HG03097 (cell line): Measurements from ENCODE around the gene DRAXIN.

Experiments used
- ATAC-seq: cut with Tn5 transposase; IDR thresholded peaks from one replicate; pipeline ENCODE4 v1.9.1; 2021; ENCODE audit not compliant: unreplicated experiment, low FRiP score

The DRAXIN gene

DNA sequence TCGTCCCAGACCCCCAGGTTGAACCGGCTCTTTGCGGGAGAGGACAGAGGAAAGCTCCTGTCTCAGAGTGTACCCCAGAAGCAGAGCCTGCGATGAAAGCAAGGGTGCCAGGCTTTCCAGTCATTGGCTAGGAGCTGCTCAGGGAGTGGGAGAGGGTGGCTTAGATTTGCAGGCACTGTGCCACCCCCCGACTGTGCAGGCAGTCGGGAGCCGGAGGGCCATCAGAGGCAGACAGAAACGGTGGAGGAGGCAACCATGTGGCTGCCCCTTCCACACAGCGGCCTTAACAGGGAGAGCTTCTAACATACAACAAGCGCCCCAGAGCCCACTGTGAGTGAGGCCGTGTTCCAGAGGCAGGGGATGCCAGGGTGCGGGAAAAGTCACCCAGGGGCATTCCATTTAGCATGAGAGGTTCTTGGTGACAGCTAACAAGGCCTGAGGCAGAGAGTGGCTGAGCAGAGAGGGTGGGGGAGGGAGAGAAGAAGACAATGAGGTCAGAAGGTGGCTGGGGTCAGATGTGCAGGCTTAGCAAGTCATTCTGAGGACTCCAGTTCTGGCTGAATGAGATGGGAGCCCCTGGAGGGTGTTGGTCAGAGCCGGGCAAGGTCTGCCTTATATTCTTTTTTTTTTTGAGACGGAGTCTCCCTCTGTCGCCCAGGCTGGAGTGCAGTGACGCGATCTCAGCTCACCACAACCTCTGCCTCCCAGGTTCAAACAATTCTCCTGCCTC is 61.0 kb downstream of the DRAXIN start:
- no peak for ATAC-seq

- ATAC-seq: no peak
Measured at GRCh38 chr1:11753555-11754208, 62.2 kb downstream of the DRAXIN start.

DNA sequence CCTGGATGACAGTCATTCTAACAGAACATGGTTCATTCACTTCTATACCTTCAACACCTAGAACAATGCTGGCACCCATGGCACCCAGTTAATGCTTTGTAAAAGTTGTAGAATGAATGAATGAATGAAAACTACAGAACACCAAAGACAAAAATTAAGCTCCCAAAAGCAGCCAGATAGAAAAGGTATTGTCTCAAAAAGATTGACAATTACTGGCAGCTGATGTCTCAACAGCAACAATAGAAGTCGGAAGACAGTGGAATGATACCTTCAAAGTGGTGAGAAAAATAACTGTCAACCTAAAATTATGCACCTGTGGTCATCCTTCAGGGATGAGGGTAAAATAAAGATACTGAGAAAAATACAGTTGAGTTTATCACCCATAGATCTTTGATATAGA is 65.5 kb downstream of the DRAXIN start:
- no peak for ATAC-seq

DNA sequence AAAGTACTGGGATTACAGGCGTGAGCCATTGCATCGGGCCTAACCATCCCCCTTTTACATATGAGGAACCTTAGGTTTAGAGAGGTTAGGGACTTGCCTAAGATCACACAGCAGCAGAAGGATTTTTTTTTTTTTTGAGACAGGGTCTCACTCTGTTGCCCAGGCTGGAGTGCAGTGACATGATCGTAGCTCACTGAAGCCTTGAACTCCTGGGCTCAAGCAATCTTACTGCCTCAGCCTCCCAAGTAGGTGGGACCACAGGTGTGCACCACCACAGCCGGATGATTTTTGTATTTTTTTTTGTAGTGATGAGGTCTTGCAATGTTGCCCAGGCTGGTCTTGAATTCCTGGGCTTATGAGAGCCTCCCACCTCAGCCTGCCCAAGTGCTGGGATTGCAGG is 68.3 kb downstream of the DRAXIN start:
- no peak for ATAC-seq

DNA sequence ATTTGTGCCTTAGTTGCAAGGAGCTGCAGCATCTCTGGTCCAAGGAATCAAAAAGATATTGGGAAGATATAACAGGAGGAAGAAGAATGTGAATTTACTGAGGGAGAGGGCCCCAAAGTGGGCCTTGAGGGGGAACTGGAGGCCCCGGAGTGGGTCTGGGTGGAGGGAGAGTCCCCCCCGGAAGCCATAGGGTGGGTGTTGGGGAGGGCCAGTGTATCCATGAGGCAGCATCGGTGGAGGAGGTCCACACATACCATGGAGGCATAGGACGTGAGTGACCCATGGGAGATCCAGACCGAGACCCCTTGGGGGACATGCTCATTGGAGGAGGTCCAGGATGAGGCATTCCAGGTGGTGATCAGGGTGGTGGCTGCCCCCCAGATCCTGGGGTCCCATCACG is 69.8 kb downstream of the DRAXIN start:
- no peak for ATAC-seq

GRCh38 chr1:11761988-11762406 is 70.5 kb downstream of the DRAXIN start, which contains the start of gene C1orf167:
TSS of gene C1orf167 (plus strand) at chr1:11762193. CDS start at chr1:11764401, 2,208 bp downstream.
- ATAC-seq: no peak

GRCh38 chr1:11764115-11764514 is 72.6 kb downstream of the DRAXIN start:
- ATAC-seq: no peak

DNA sequence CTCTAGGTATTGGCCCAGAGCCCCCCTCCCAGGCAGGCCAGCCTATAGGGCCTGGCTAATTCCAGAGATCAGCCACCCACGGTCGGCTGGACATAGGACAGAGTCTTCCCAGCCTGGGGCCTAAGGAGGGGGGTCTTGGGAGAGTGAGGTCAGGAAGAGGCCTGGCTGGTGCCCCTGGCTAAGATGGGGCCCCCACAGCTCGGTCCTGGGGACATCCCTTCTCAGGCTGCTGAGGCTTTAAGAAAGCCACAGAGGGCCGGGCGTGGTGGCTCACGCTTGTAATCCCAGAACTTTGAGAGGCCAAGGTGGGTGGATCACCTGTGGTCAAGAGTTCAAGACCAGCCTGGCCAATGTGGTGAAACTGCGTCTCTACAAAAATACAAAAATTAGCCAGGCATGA is 73.0 kb downstream of the DRAXIN start:
- ATAC-seq: no peak

DNA sequence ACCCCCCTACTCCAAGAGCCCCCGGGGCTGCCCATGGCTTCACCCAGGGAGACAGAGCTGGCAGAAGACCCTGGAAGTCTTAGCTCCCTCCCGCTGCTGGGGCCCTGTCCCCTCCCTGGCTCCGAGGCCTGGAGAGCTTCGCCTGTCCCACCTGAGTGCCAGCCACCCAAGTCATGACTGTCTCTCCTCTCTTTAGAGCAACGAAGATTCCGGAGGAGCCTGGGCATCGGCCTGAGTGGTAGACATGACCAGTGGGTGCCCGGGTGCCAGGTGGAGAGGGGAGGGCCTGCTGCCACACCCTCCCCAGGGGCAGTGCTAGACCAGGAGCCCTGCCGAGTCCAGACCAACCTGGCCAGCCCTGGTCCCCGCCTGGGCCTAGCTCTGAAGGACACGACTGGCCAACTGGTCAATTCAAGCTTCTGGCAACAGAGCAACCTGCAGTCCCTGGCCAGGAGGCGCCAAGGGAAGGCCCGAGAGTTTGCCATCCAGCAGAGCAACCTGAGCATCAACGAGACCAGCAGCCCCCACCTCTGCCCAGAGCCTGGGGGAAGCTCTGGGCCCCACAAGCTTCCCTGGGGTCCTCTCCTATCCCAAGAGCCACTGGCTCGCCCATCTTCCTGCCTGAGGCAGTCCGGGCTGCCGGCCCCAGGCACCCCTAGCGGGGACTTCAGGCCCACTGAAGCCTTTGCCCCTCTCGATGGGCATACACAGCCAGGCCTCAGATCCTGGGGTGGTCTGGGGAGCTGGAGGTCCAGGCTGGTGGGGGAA is 74.3 kb downstream of the DRAXIN start:
- ATAC-seq: no peak

DNA sequence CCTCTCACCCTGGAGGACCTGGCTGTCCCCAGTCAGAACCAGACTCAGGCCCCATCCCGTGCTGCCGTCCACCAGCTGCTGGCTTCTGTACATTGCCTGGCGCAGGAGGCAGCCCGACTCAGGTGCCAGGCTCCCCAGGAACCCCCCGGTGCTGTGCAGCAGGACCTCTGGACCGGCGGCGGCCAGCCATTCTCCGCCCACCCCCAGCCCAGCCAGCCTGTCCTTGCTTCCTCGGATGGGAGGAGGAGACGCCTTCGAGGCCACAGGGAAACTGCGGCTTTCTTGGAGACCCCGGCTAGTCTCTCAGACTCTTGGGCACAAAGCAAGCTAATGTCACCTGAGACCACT is 74.9 kb downstream of the DRAXIN start:
- ATAC-seq: no peak

GRCh38 chr1:11767922-11768704 is 76.6 kb downstream of the DRAXIN start:
- no peak for ATAC-seq

GRCh38 chr1:11768821-11769220 is 77.3 kb downstream of the DRAXIN start:
- ATAC-seq: no peak

DNA sequence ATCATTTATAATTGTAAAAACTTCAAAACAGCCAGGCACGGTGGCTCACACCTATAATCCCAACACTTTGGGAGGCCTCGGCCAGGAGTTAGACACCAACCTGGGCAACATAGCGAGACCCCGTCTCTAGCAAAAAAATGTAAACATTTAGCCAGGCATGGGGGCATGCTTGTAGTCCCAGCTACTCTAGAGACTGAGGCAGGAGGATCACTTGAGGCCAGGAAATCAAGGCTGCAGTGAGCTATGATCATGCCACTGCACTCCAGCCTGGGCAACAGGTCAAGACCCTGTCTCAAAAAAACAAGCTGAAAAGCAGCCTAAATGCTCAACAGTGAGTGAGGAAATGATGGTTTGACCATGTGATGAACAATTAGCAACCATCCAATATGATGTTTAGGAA is 77.8 kb downstream of the DRAXIN start:
- no peak for ATAC-seq

DNA sequence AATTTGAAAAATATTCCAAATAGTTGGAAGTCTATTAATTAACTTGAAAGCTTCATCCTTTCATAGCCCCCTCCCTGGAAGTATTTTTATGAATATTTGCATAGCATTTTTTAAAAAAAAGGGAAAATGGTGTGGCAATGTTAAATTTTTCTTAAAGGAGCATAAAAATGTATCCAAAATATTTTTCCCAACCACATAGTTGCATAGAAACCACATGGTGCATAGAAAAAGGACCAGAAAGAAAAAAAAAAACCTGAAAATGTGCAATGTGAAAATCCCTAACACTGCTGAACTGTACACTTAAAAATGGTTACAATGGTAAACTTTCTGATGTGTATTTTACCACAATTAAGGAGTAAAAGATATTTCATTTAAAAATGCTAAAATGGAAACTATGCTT is 78.5 kb downstream of the DRAXIN start:
- no peak for ATAC-seq

GRCh38 chr1:11771481-11772043 is 80.1 kb downstream of the DRAXIN start:
- ATAC-seq: no peak

DNA sequence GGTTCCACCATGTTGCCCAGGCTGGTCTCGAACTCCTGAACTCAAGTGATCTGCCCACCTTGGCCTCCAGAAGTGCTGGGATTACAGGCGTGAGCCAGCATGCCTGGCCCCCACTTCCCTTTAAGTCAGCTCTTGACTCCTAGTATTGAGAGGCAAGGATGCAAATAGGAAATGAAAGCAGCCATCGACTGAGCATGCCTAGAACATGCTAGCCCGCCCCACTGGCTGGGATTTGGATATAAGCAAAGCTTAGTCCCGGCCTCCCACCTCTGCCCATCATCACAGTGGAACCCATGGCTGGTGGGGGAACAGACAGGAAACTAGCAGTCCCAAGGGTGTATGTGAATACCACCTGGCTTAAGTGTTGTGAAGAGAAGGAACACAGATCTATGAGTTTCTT is 80.9 kb downstream of the DRAXIN start:
- ATAC-seq: no peak

- ATAC-seq: no peak
Measured at GRCh38 chr1:11774753-11775152, 83.2 kb downstream of the DRAXIN start.
